Hepatocyte (in vitro differentiated cells): Measurements from ENCODE around the gene ACTA2.

Experiments
- CTCF ChIP-seq: fragments of 200-600 bp; sonication (generic); IDR thresholded peaks from 2 replicates; pipeline ENCODE4 v1.5.1; 2016; ENCODE audit warnings: antibody characterized with exemption, mild to moderate bottlenecking; ENCODE audit not compliant: poor library complexity
- EZH2phosphoT487 ChIP-seq: fragments of 200-600 bp; sonication (generic); IDR thresholded peaks from one replicate; pipeline ENCODE4 v1.6.1; 2018; ENCODE audit warnings: antibody characterized with exemption, mild to moderate bottlenecking, low read depth, moderate library complexity; ENCODE audit not compliant: unreplicated experiment, severe bottlenecking

- TF ChIP-seq EZH2phosphoT487 (no peak), CTCF (no peak)
Measured at GRCh38 chr10:88984525-88984924, 32.0 kb upstream of the ACTA2 start.
